ENCODE results near the gene DZIP1L. TPM values are rescaled to one million over a fixed set of nuclear protein-coding genes. Genes with fewer than 3 reads are reported as not detected.

Gene DZIP1L
- total and polyA plus RNA-seq, 9 of the 15 experiments (the other 6 are each of a cell fraction or from before 2014, with no cell fraction given) = 0.03 to 1.5 (median 0.48) TPM; not detected in 1

DNA sequence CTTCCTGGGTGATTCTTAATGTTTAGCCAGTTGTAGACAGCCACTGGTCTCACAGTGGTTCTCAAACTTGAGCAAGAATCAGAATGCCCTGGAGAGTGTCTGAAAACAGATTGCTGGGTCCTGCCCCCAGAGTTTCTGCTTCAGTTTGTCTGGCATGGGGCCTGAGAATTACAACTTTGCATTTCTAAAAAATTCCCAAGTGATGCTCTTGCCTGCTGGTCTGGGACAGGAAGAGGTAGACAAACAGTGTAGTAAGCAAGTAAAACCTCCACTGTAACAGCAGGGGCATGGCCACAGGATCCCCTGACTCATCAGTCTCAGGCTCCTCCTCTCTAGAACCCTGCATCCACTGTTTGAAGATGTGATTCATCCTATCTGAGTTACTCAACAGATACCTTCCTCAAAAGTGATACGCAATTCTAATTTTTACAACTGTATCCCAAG lies 36.5 kb downstream of the DZIP1L start:
- Histone ChIP-seq H3K27me3 (ENCODE audit: control insufficient read depth in 2 of 2, insufficient read depth in 2 of 2, low read length in 2 of 2) (peaks cover 0 to 12% of the 10 kb centered on the region in 2 experiments; a peak in 2 of 5 replicates), H4K20me1 (replicated peaks; ENCODE audit: control insufficient read depth, insufficient read depth, low read length) (no peaks in the 10 kb centered on the region; the same call in 1 of the 2 replicates), H3K36me3 (ENCODE audit: control insufficient read depth, insufficient read depth, low read length) (no peaks in the 10 kb centered on the region), H3K9me3 (replicated peaks; ENCODE audit: control insufficient read depth, insufficient read depth, low read depth, low read length) (no peaks in the 10 kb centered on the region), H2AFZ (ENCODE audit: low read depth, low read length) (no peak overlapping the region), H3K4me1 (replicated peaks in 1 of 2; ENCODE audit: control insufficient read depth in 2 of 2, insufficient read depth in 2 of 2, low read length in 2 of 2) (no peaks in the 10 kb centered on the region), H3K27ac (ENCODE audit: extremely low read depth, low read depth, low read length) (no peak overlapping the region), H3K79me2 (ENCODE audit: control insufficient read depth, insufficient read depth, low read length) (no peaks in the 10 kb centered on the region), H3K9me1 (ENCODE audit: control insufficient read depth, insufficient read depth, low read length) (no peaks in the 10 kb centered on the region), H3K4me2 (ENCODE audit: insufficient read depth, low read length) (no peak overlapping the region), H3K9ac (ENCODE audit: insufficient read depth in 1 of 2, low read depth in 2 of 2, low read length in 2 of 2) (no peak overlapping the region), H3K4me3 (no peak overlapping the region)
- TF ChIP-seq ZNF79 (CRISPR knock-in tag; IDR thresholded peaks at IDR 0.05; ENCODE audit: low read depth) = no peak
- TF ChIP-seq, protein P1, sequence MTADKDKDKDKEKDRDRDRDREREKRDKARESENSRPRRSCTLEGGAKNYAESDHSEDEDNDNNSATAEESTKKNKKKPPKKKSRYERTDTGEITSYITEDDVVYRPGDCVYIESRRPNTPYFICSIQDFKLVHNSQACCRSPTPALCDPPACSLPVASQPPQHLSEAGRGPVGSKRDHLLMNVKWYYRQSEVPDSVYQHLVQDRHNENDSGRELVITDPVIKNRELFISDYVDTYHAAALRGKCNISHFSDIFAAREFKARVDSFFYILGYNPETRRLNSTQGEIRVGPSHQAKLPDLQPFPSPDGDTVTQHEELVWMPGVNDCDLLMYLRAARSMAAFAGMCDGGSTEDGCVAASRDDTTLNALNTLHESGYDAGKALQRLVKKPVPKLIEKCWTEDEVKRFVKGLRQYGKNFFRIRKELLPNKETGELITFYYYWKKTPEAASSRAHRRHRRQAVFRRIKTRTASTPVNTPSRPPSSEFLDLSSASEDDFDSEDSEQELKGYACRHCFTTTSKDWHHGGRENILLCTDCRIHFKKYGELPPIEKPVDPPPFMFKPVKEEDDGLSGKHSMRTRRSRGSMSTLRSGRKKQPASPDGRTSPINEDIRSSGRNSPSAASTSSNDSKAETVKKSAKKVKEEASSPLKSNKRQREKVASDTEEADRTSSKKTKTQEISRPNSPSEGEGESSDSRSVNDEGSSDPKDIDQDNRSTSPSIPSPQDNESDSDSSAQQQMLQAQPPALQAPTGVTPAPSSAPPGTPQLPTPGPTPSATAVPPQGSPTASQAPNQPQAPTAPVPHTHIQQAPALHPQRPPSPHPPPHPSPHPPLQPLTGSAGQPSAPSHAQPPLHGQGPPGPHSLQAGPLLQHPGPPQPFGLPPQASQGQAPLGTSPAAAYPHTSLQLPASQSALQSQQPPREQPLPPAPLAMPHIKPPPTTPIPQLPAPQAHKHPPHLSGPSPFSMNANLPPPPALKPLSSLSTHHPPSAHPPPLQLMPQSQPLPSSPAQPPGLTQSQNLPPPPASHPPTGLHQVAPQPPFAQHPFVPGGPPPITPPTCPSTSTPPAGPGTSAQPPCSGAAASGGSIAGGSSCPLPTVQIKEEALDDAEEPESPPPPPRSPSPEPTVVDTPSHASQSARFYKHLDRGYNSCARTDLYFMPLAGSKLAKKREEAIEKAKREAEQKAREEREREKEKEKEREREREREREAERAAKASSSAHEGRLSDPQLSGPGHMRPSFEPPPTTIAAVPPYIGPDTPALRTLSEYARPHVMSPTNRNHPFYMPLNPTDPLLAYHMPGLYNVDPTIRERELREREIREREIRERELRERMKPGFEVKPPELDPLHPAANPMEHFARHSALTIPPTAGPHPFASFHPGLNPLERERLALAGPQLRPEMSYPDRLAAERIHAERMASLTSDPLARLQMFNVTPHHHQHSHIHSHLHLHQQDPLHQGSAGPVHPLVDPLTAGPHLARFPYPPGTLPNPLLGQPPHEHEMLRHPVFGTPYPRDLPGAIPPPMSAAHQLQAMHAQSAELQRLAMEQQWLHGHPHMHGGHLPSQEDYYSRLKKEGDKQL (CRISPR knock-in tag; IDR thresholded peaks at IDR 0.05; ENCODE audit: borderline replicate concordance) = no peak
- no peak for TF ChIP-seq MECOM (CRISPR knock-in tag; IDR thresholded peaks at IDR 0.05)
- TF ChIP-seq HNRNPUL1 (IDR thresholded peaks at IDR 0.05; ENCODE audit: low read length) = no peak
- TF ChIP-seq ZNF830 (CRISPR knock-in tag; IDR thresholded peaks at IDR 0.05) = no peak
- no peak for TF ChIP-seq CC2D1A (IDR thresholded peaks at IDR 0.05)
- no peak for TF ChIP-seq NFXL1 (CRISPR knock-in tag; IDR thresholded peaks at IDR 0.05)
- no peak for TF ChIP-seq NCOA6 (IDR thresholded peaks at IDR 0.05)
- TF ChIP-seq BACH1 (tag; IDR thresholded peaks at IDR 0.05) = no peak
- no peak for TF ChIP-seq CREB1 (IDR thresholded peaks at IDR 0.05)
- no peak for TF ChIP-seq CREB1 (CRISPR knock-in tag; IDR thresholded peaks at IDR 0.05)
- TF ChIP-seq MAFF (IDR thresholded peaks at IDR 0.05; ENCODE audit: low read length) = no peak
- TF ChIP-seq, protein P2, sequence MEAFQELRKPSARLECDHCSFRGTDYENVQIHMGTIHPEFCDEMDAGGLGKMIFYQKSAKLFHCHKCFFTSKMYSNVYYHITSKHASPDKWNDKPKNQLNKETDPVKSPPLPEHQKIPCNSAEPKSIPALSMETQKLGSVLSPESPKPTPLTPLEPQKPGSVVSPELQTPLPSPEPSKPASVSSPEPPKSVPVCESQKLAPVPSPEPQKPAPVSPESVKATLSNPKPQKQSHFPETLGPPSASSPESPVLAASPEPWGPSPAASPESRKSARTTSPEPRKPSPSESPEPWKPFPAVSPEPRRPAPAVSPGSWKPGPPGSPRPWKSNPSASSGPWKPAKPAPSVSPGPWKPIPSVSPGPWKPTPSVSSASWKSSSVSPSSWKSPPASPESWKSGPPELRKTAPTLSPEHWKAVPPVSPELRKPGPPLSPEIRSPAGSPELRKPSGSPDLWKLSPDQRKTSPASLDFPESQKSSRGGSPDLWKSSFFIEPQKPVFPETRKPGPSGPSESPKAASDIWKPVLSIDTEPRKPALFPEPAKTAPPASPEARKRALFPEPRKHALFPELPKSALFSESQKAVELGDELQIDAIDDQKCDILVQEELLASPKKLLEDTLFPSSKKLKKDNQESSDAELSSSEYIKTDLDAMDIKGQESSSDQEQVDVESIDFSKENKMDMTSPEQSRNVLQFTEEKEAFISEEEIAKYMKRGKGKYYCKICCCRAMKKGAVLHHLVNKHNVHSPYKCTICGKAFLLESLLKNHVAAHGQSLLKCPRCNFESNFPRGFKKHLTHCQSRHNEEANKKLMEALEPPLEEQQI (IDR thresholded peaks at IDR 0.05) = no peak
- no peak for TF ChIP-seq MAZ (CRISPR knock-in tag; conservative IDR thresholded peaks at IDR 0.05 in 1 of 2, IDR thresholded peaks at IDR 0.05 in 1 of 2)
- TF ChIP-seq POU5F1 (IDR thresholded peaks at IDR 0.05; ENCODE audit: borderline replicate concordance, low read depth, low read length, partially characterized antibody) = no peak
- no peak for TF ChIP-seq TARDBP (IDR thresholded peaks at IDR 0.05)
- DNase-seq (ENCODE audit: extremely low read depth in 1 of 4, low spot score in 3 of 4) (no peak), FAIRE-seq (no peak), ATAC-seq (no peak)
- intact Hi-C loops (cut with micrococcal nuclease) = no loop called here
- in situ Hi-C loops (cut with MboI) = no loop called here
- 0% methylated on average over 1 of the region's 1 CpG for WGBS (ENCODE audit: insufficient coverage, low coverage, missing lambda C conversion rate)
- ChIA-PET CTCF (ENCODE audit: low intra/inter-chr PET ratio) (no interaction called here), POLR2A (no interaction called here)
- no TSS peak for BruUV-seq (replicated peaks)

Measured in K562 (cell line).